C4-2B (cell line): ENCODE measurements around the gene KCNQ1.

Experiments
- CTCF ChIP-seq: fragments of 450-650 bp; conservative IDR thresholded peaks from 2 replicates; pipeline ENCODE4 v1.5.1; 2017; ENCODE audit warnings: mild to moderate bottlenecking
- ZFX ChIP-seq: fragments of 450-650 bp; IDR thresholded peaks from 2 replicates; pipeline ENCODE4 v1.6.1; 2017

- TF ChIP-seq CTCF (no peak), ZFX (no peak)
Observed at GRCh38 chr11:2760196-2760871, 315.5 kb downstream of the KCNQ1 start.
